H1 (cell line): ENCODE results near the gene GPR61.

Experiments
- EZH2 ChIP-seq: fragments of 200-600 bp; sonication (generic); IDR thresholded peaks from 2 replicates; pipeline ENCODE4 v1.7.1; 2012; ENCODE audit warnings: low read depth, mild to moderate bottlenecking, moderate library complexity, low read length, inconsistent platforms; ENCODE audit not compliant: severe bottlenecking
- RNF2 ChIP-seq: fragments of 200-900, 300-1000 bp; sonication (generic); IDR thresholded peaks from 2 replicates; pipeline ENCODE4 v1.7.1; 2016; ENCODE audit warnings: borderline replicate concordance, low read depth, mild to moderate bottlenecking, antibody characterized with exemption, low read length; ENCODE audit not compliant: poor library complexity, severe bottlenecking; ENCODE audit errors: missing control alignments
- TAF7 ChIP-seq: optimal IDR thresholded peaks from 2 replicates; pipeline ENCODE3; 2011; ENCODE audit warnings: low read depth, mild to moderate bottlenecking, inconsistent platforms, low read length, moderate library complexity, borderline replicate concordance
- TF ChIP-seq, protein P1 (sequence below): fragments of 300-600 bp; sonication (generic); IDR thresholded peaks from 2 replicates; pipeline ENCODE4 v1.7.1; 2012; ENCODE audit warnings: low read length, moderate library complexity, mild to moderate bottlenecking, inconsistent platforms; ENCODE audit not compliant: insufficient replicate concordance
- TF ChIP-seq, protein P2 (sequence below), 3 experiments: IDR thresholded peaks; 1 replicate in 2 of 3; 2 replicates in 1 of 3; pipeline versions ENCODE4 v1.5.1 to v1.6.1; 2011; ENCODE audit warnings: low read length in 3 of 3, mild to moderate bottlenecking in 3 of 3, inconsistent platforms in 2 of 3, low read depth in 1 of 3, moderate library complexity in 1 of 3; ENCODE audit not compliant: insufficient read depth in 1 of 3; ENCODE audit errors: control extremely low read depth in 1 of 3

DNA sequence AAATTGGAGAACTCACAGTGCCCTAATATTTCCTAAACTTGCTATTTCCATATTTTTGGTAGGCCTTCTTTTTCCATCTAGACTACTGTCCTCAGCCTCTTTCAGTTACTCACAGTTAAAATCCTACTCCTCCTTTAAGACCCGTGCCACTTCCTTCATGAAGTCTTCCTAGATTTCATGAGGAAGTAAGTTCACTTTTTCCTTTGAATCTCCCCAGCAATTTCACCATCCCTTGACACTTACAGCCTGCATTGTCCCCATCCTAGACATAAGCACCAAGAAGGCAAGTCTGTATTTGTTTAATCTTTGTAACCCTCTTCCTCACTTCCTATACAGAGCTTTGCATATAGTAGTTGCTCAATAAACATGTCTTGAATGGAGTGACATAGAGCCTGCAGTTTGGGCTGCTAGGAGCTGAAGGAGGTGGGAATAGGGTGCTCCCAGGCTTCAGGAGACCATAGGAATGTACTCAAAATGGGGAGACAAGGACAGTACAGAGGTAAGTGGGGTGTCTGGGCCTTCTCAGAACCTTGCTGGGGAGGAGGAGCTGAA is 5.3 kb upstream of the GPR61 start:
- TF ChIP-seq, protein P1, sequence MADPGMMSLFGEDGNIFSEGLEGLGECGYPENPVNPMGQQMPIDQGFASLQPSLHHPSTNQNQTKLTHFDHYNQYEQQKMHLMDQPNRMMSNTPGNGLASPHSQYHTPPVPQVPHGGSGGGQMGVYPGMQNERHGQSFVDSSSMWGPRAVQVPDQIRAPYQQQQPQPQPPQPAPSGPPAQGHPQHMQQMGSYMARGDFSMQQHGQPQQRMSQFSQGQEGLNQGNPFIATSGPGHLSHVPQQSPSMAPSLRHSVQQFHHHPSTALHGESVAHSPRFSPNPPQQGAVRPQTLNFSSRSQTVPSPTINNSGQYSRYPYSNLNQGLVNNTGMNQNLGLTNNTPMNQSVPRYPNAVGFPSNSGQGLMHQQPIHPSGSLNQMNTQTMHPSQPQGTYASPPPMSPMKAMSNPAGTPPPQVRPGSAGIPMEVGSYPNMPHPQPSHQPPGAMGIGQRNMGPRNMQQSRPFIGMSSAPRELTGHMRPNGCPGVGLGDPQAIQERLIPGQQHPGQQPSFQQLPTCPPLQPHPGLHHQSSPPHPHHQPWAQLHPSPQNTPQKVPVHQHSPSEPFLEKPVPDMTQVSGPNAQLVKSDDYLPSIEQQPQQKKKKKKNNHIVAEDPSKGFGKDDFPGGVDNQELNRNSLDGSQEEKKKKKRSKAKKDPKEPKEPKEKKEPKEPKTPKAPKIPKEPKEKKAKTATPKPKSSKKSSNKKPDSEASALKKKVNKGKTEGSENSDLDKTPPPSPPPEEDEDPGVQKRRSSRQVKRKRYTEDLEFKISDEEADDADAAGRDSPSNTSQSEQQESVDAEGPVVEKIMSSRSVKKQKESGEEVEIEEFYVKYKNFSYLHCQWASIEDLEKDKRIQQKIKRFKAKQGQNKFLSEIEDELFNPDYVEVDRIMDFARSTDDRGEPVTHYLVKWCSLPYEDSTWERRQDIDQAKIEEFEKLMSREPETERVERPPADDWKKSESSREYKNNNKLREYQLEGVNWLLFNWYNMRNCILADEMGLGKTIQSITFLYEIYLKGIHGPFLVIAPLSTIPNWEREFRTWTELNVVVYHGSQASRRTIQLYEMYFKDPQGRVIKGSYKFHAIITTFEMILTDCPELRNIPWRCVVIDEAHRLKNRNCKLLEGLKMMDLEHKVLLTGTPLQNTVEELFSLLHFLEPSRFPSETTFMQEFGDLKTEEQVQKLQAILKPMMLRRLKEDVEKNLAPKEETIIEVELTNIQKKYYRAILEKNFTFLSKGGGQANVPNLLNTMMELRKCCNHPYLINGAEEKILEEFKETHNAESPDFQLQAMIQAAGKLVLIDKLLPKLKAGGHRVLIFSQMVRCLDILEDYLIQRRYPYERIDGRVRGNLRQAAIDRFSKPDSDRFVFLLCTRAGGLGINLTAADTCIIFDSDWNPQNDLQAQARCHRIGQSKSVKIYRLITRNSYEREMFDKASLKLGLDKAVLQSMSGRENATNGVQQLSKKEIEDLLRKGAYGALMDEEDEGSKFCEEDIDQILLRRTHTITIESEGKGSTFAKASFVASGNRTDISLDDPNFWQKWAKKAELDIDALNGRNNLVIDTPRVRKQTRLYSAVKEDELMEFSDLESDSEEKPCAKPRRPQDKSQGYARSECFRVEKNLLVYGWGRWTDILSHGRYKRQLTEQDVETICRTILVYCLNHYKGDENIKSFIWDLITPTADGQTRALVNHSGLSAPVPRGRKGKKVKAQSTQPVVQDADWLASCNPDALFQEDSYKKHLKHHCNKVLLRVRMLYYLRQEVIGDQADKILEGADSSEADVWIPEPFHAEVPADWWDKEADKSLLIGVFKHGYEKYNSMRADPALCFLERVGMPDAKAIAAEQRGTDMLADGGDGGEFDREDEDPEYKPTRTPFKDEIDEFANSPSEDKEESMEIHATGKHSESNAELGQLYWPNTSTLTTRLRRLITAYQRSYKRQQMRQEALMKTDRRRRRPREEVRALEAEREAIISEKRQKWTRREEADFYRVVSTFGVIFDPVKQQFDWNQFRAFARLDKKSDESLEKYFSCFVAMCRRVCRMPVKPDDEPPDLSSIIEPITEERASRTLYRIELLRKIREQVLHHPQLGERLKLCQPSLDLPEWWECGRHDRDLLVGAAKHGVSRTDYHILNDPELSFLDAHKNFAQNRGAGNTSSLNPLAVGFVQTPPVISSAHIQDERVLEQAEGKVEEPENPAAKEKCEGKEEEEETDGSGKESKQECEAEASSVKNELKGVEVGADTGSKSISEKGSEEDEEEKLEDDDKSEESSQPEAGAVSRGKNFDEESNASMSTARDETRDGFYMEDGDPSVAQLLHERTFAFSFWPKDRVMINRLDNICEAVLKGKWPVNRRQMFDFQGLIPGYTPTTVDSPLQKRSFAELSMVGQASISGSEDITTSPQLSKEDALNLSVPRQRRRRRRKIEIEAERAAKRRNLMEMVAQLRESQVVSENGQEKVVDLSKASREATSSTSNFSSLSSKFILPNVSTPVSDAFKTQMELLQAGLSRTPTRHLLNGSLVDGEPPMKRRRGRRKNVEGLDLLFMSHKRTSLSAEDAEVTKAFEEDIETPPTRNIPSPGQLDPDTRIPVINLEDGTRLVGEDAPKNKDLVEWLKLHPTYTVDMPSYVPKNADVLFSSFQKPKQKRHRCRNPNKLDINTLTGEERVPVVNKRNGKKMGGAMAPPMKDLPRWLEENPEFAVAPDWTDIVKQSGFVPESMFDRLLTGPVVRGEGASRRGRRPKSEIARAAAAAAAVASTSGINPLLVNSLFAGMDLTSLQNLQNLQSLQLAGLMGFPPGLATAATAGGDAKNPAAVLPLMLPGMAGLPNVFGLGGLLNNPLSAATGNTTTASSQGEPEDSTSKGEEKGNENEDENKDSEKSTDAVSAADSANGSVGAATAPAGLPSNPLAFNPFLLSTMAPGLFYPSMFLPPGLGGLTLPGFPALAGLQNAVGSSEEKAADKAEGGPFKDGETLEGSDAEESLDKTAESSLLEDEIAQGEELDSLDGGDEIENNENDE = no peak
- TF ChIP-seq, protein P2, sequence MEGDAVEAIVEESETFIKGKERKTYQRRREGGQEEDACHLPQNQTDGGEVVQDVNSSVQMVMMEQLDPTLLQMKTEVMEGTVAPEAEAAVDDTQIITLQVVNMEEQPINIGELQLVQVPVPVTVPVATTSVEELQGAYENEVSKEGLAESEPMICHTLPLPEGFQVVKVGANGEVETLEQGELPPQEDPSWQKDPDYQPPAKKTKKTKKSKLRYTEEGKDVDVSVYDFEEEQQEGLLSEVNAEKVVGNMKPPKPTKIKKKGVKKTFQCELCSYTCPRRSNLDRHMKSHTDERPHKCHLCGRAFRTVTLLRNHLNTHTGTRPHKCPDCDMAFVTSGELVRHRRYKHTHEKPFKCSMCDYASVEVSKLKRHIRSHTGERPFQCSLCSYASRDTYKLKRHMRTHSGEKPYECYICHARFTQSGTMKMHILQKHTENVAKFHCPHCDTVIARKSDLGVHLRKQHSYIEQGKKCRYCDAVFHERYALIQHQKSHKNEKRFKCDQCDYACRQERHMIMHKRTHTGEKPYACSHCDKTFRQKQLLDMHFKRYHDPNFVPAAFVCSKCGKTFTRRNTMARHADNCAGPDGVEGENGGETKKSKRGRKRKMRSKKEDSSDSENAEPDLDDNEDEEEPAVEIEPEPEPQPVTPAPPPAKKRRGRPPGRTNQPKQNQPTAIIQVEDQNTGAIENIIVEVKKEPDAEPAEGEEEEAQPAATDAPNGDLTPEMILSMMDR (IDR thresholded peaks at IDR 0.05; ENCODE audit: control extremely low read depth in 1 of 3, insufficient read depth in 1 of 3, low read depth in 1 of 3, low read length in 3 of 3) = no peak
- TF ChIP-seq EZH2 = no peak
- no peak for TF ChIP-seq TAF7
- TF ChIP-seq RNF2 = no peak
